H1 (cell line): ENCODE data around the gene STX8. TPM values are rescaled to one million over a fixed set of nuclear protein-coding genes. Genes with fewer than 3 reads are reported as not detected.

Experiments
- CEBPB ChIP-seq: IDR thresholded peaks from 2 replicates; pipeline ENCODE4 v1.6.1; 2012; ENCODE audit warnings: low read depth, low read length
- GABPA ChIP-seq: IDR thresholded peaks from 2 replicates; pipeline ENCODE4 v1.6.1; 2011; ENCODE audit warnings: mild to moderate bottlenecking, low read length, moderate library complexity, borderline replicate concordance; ENCODE audit not compliant: insufficient read depth
- KDM4A ChIP-seq: IDR thresholded peaks from one replicate; pipeline ENCODE4 v1.7.1; 2012; ENCODE audit warnings: low read depth, mild to moderate bottlenecking, moderate library complexity, low read length, inconsistent platforms; ENCODE audit not compliant: severe bottlenecking
- RBBP5 ChIP-seq: IDR thresholded peaks from 2 replicates; pipeline ENCODE4 v1.7.1; 2012; ENCODE audit warnings: low read depth, mild to moderate bottlenecking, inconsistent platforms, low read length, moderate library complexity, borderline replicate concordance
- SAP30 ChIP-seq: fragments of 300-600 bp; sonication (generic); IDR thresholded peaks from 2 replicates; pipeline ENCODE4 v1.7.1; 2012; ENCODE audit warnings: low read length, moderate library complexity, mild to moderate bottlenecking, inconsistent platforms; ENCODE audit not compliant: insufficient read depth, insufficient replicate concordance
- polyA plus RNA-seq, 7 experiments: library from polyadenylated mRNA; depleted of rRNA in 3 of 7; stranded (reverse) in 5 of 7; unstranded in 2 of 7; fragments of >200 nt in 5 of 7; fragments of 200-250 nt in 2 of 7; gene quantifications; 1 replicate in 5 of 7; 2 replicates in 1 of 7; 4 replicates in 1 of 7; pipeline versions ENCODE4 v1.2.1 to v1.2.3, GENCODE V29; 2011 to 2013; ENCODE audit warnings: missing spikeins in 2 of 7, mixed read lengths in 2 of 7
- total RNA-seq: library from RNA; stranded (reverse); fragmentation: NEBNext Ultra II Directional; extraction: Animal tissue kit (Norgen Biotek cat#: 25700); gene quantifications from 2 replicates; pipeline ENCODE4 v1.2.1, GENCODE V29; 2021

STX8 gene
- total and polyA plus RNA-seq, 2 of the 8 experiments (the other 6 are each of a cell fraction or from before 2014, with no cell fraction given): 22.8 to 42.5 TPM

- TF ChIP-seq KDM4A: no peak
- TF ChIP-seq CEBPB: no peak
- no peak for TF ChIP-seq GABPA
- TF ChIP-seq SAP30: no peak
- no peak for TF ChIP-seq RBBP5
These were observed 4.4 kb downstream of the STX8 start (continued) for GRCh38 chr17:9571201-9571600.
